ENCODE results near the gene ADGB. TPM values are rescaled to one million over a fixed set of nuclear protein-coding genes. Genes with fewer than 3 reads are reported as not detected.

The ADGB gene
- total RNA-seq, 1 donor from 2014 or later = not detected

DNA sequence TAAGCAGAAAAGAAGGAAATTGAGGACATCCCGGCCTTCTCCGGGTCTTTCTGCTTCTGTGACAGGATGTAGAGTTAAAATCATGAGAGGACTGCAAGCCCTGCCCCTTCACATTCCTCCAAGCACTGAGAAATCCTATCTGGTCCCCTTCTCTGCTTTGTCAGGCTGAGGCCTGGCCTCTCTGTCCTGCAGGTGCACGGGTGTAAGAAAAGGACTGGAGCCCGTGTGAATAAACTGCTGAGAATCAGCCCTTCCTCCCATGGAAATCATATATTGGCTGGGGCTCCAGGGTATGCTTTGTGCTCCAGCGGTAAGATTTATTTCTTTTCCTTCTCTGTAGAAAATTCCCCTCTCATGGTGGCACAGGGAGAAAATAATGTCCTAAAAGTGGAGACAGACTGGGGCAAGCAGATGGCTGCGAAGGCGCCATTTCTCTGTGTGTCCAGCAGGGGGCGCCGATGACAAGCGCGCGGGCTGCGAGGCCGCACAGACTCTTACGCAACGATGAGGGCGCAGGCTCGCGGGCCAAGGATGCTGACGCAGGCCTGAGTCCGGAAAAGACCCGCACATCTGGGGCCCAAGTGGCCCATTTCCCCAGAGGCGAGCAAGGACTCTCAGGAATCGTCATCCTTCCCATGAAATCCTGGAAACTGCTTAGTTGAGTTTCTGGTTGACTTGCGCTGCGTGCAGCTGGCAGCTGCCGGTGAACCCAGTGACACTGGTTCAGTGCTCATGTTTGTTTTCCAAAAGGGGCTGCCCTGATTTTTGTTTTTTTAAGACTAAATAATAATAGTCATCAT, 258.6 kb downstream of the ADGB start:
- TF ChIP-seq CTCF (IDR thresholded peaks at IDR 0.05; ENCODE audit: unreplicated experiment) = peak; percentile 99
- Mint-ChIP-seq H3K27me3 (no peaks in the 10 kb centered on the region), H3K36me3 (ENCODE audit: insufficient read depth) (no peaks in the 10 kb centered on the region), H3K4me1 (ENCODE audit: low read depth) (peaks cover 5% of the 10 kb centered on the region), H3K4me3 (ENCODE audit: low read depth) (peak overlapping the region; percentile 51), H3K27ac (peak overlapping the region; percentile 60), H3K9me3 (ENCODE audit: low read depth) (peaks cover 6% of the 10 kb centered on the region)
- DNase-seq (ENCODE audit: low spot score, unreplicated experiment) = peak; percentile 71

DNA sequence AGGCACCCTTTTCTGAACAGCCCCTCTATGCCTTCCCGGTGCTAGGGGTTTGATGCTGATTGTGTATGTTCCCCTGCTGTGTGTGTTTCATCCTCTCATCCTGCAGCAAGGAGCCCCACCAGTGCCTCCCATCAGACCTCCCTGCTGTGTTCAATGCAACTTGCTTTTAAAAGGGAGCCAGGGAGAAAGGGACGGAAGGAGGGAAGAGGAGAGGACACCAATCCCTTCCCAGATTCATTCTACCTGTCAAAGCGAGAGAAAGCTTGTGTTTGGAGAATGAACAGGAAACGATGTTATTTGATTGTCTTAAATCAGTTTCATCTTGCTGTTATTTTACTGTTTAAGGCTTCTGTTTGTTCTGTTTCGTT, 259.2 kb downstream of the ADGB start:
- H3K27ac Mint-ChIP-seq = peak overlapping the region; percentile 35
- TF ChIP-seq CTCF (IDR thresholded peaks at IDR 0.05; ENCODE audit: unreplicated experiment) = no peak
- peaks cover 3% of the 10 kb centered on the region for H3K9me3 Mint-ChIP-seq (ENCODE audit: low read depth)
- no peak for DNase-seq (ENCODE audit: low spot score, unreplicated experiment)
- peak overlapping the region; percentile 51 for H3K4me3 Mint-ChIP-seq (ENCODE audit: low read depth)
- H3K36me3 Mint-ChIP-seq (ENCODE audit: insufficient read depth) = no peaks in the 10 kb centered on the region
- H3K27me3 Mint-ChIP-seq = no peaks in the 10 kb centered on the region
- H3K4me1 Mint-ChIP-seq (ENCODE audit: low read depth) = peaks cover 5% of the 10 kb centered on the region

- no peak for DNase-seq (ENCODE audit: low spot score, unreplicated experiment)
- Mint-ChIP-seq H3K27me3 (no peaks in the 10 kb centered on the region), H3K27ac (no peak overlapping the region), H3K4me1 (ENCODE audit: low read depth) (peaks cover 5% of the 10 kb centered on the region), H3K36me3 (ENCODE audit: insufficient read depth) (no peaks in the 10 kb centered on the region), H3K9me3 (ENCODE audit: low read depth) (no peaks in the 10 kb centered on the region), H3K4me3 (ENCODE audit: low read depth) (no peak overlapping the region)
- TF ChIP-seq CTCF (IDR thresholded peaks at IDR 0.05; ENCODE audit: unreplicated experiment) = no peak
Measured at GRCh38 chr6:146859206-146859605, 260.4 kb downstream of the ADGB start.

DNA sequence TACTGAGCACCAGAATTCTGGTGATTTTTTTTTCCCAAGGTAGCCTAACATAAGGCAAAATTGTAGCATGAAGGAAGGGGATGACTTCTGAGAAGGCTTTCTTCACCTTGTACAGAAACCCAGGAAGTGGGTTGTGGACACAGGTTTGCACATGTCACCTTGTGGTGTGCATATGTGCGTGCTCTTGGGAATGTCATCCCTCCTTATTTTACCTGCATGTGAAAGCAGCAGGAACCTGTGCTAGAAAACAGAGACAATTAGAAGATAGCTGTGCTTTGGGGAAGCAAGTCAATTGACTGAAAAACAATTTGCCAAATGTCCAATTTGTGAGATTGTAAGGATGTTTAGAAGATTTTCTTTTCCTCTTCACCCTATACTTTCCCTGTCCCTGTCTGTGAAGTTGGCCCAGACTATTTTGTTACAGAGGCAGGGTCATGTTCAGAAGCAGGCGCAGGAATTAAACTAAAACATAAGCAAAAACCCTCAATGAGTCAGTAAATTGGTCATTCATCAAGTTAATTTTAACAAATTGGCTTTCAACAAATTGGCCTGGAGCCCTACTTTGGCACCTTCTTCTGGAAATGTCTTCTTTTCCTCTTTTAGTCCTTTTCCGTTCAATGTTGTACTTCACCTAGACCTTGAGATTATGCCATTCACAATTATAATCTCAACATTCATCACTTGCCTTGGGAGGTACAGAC, 261.2 kb downstream of the ADGB start:
- Mint-ChIP-seq H3K4me3 (ENCODE audit: low read depth) (no peak overlapping the region), H3K27ac (no peak overlapping the region), H3K27me3 (no peaks in the 10 kb centered on the region), H3K9me3 (ENCODE audit: low read depth) (no peaks in the 10 kb centered on the region), H3K36me3 (ENCODE audit: insufficient read depth) (no peaks in the 10 kb centered on the region), H3K4me1 (ENCODE audit: low read depth) (peaks cover 5% of the 10 kb centered on the region)
- no peak for DNase-seq (ENCODE audit: low spot score, unreplicated experiment)
- TF ChIP-seq CTCF (IDR thresholded peaks at IDR 0.05; ENCODE audit: unreplicated experiment) = no peak

- Mint-ChIP-seq H3K4me1 (ENCODE audit: low read depth) (peaks cover 6% of the 10 kb centered on the region), H3K27me3 (no peaks in the 10 kb centered on the region), H3K4me3 (ENCODE audit: low read depth) (no peak overlapping the region), H3K9me3 (ENCODE audit: low read depth) (no peaks in the 10 kb centered on the region), H3K27ac (no peak overlapping the region), H3K36me3 (ENCODE audit: insufficient read depth) (no peaks in the 10 kb centered on the region)
- no peak for TF ChIP-seq CTCF (IDR thresholded peaks at IDR 0.05; ENCODE audit: unreplicated experiment)
- no peak for DNase-seq (ENCODE audit: low spot score, unreplicated experiment)
Measured at GRCh38 chr6:146860583-146860982, 261.8 kb downstream of the ADGB start.

Data from progenitor cell of endocrine pancreas (in vitro differentiated cells).